Measurements from ENCODE around the gene COG7.

DNA sequence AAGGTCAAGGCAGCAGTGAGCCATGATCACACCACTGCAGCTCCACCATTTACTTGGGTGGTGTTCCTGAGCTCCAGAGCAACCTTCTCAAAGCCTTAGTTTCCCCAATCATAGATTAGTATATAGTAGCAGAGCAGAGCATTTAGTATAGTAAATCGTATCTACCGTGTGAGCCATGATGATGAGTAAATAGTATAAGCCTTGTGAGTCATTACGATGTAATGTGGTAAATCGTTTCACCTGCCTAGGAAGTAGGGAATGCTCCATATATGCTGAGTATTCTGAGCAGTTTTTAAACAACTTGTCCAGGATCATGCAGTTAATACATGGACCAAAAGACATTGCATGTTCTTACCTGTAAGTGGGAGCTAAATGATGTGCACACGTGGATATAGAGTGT, 84.5 kb downstream of the COG7 start:
- TF ChIP-seq, protein P1, sequence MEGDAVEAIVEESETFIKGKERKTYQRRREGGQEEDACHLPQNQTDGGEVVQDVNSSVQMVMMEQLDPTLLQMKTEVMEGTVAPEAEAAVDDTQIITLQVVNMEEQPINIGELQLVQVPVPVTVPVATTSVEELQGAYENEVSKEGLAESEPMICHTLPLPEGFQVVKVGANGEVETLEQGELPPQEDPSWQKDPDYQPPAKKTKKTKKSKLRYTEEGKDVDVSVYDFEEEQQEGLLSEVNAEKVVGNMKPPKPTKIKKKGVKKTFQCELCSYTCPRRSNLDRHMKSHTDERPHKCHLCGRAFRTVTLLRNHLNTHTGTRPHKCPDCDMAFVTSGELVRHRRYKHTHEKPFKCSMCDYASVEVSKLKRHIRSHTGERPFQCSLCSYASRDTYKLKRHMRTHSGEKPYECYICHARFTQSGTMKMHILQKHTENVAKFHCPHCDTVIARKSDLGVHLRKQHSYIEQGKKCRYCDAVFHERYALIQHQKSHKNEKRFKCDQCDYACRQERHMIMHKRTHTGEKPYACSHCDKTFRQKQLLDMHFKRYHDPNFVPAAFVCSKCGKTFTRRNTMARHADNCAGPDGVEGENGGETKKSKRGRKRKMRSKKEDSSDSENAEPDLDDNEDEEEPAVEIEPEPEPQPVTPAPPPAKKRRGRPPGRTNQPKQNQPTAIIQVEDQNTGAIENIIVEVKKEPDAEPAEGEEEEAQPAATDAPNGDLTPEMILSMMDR (IDR thresholded peaks at IDR 0.05) = no peak
- TF ChIP-seq POLR2A (IDR thresholded peaks at IDR 0.05) (no peak), EP300 (IDR thresholded peaks at IDR 0.05) (no peak)
